NB4 (cell line): ENCODE results near the gene FUT7.
"Not testable (repeated sequence)": the region's sequence is repeated elsewhere in the genome, so short reads cannot be mapped to it uniquely, and the experiment has no call there.

Experiments used
- MYC ChIP-seq: IDR thresholded peaks from 2 replicates; pipeline ENCODE4 v1.6.1; 2011; ENCODE audit warnings: low read depth, low read length
- POLR2A ChIP-seq: IDR thresholded peaks from 2 replicates; pipeline ENCODE4 v1.6.1; 2011; ENCODE audit warnings: mild to moderate bottlenecking; ENCODE audit not compliant: insufficient read length; ENCODE audit errors: extremely low read depth
- TF ChIP-seq, protein P1 (sequence below): IDR thresholded peaks from one replicate; pipeline ENCODE4 v1.5.1; 2012; ENCODE audit warnings: low read depth, low read length
- TF ChIP-seq, protein P2 (sequence below): IDR thresholded peaks from 2 replicates; pipeline ENCODE4 v1.6.1; 2011; ENCODE audit warnings: low read depth, low read length

DNA sequence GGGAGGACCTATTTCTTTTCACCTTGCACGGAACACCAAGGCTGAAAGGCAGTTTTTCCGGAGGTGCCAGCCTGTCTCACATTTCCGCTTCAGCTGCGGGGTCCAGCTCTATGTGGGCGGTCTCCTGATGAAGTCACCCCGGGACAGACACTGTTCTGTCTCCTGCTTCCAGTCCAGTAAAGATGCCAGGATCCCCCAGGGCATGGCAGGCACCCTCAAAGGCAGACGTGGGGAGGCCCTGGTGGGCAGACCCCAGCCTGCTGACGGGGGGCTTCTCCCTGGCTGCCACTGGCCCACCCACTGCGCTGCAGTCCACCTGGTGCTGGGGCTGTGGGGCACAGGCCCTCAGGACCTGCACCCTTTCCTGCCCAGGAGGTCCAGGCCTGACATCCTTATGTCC, 30.9 kb upstream of the FUT7 start:
- TF ChIP-seq, protein P1, sequence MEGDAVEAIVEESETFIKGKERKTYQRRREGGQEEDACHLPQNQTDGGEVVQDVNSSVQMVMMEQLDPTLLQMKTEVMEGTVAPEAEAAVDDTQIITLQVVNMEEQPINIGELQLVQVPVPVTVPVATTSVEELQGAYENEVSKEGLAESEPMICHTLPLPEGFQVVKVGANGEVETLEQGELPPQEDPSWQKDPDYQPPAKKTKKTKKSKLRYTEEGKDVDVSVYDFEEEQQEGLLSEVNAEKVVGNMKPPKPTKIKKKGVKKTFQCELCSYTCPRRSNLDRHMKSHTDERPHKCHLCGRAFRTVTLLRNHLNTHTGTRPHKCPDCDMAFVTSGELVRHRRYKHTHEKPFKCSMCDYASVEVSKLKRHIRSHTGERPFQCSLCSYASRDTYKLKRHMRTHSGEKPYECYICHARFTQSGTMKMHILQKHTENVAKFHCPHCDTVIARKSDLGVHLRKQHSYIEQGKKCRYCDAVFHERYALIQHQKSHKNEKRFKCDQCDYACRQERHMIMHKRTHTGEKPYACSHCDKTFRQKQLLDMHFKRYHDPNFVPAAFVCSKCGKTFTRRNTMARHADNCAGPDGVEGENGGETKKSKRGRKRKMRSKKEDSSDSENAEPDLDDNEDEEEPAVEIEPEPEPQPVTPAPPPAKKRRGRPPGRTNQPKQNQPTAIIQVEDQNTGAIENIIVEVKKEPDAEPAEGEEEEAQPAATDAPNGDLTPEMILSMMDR = not testable (repeated sequence)
- not testable (repeated sequence) for TF ChIP-seq POLR2A, MYC
- TF ChIP-seq, protein P2, sequence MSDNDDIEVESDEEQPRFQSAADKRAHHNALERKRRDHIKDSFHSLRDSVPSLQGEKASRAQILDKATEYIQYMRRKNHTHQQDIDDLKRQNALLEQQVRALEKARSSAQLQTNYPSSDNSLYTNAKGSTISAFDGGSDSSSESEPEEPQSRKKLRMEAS = not testable (repeated sequence)
